GM18907 (cell line): ENCODE data around the gene PIGL.
A peak's percentile ranks its signal among the peaks of the same experiment; 100 is the strongest.
"Not testable (repeated sequence)": the region's sequence is repeated elsewhere in the genome, so short reads cannot be mapped to it uniquely, and the experiment has no call there.

Experiments used
- ATAC-seq: cut with Tn5 transposase; IDR thresholded peaks from one replicate; pipeline ENCODE4 v1.9.1; 2021; ENCODE audit warnings: mild to moderate bottlenecking, moderate library complexity; ENCODE audit not compliant: unreplicated experiment

The PIGL gene

DNA sequence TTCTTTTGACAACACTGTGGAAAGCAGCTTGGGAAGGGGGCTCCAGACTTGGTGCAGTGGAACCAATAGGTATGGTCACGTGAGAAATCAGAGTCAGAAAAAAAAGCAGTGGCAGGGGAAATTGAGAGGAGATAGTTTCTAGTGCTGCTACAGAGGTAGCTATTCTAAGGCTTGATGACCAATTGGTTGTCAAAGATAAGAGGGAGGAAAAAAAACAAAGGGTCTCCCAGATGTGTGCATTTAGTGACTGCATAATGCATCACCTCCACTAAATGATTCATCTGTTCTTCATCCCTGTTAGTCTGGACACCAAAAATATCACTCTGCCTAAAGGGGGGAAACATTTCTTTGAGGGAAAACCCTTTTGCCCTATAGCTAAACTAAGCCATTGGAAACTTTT is 56.5 kb downstream of the PIGL start:
- no peak for ATAC-seq

- ATAC-seq: no peak
Observed at GRCh38 chr17:16273929-16274339, 56.9 kb downstream of the PIGL start.

- ATAC-seq: no peak
Observed at GRCh38 chr17:16275024-16275423, 58.0 kb downstream of the PIGL start.

GRCh38 chr17:16277163-16277562 is 60.2 kb downstream of the PIGL start:
- ATAC-seq: no peak

DNA sequence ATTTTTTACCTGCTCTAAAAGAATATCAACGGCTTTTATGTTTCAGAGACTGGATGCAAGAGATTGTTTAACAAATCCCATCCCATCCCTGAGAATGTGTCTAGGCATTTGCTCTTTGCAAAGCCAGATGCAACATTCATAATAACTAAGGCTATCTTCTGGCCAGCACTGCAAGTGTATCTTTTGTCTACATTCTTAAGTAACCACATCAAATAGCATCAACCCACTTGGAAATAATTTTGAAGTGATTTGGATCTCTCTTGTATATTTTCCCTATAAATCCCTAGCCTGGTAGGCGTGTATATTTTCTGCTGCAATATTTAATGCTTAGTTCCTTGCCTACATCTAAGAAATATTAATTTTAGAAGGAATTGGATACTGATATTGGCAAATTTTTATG is 64.3 kb downstream of the PIGL start:
- no peak for ATAC-seq

- no peak for ATAC-seq
Observed at GRCh38 chr17:16282522-16282921, 65.5 kb downstream of the PIGL start.

DNA sequence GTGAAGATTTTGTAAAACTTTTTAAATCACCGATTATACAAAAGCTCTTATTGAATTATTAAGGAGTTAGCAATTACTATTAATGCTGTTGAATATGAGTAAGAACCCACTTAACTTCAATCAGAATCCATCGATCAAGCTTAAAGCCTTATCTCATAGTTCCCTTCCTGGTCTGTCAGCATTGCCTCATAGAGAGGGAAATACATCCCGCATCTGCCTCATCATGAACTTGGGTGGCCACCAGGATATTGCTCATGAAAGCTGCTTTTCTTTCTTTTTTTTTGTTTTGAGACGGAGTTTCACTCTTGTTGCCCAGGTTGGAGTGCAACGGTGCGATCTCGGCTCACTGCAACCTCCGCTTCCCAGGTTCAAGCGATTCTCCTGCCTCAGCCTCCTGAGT is 66.7 kb downstream of the PIGL start:
- ATAC-seq: no peak

- no peak for ATAC-seq
Observed at GRCh38 chr17:16285646-16286008, 68.6 kb downstream of the PIGL start.

DNA sequence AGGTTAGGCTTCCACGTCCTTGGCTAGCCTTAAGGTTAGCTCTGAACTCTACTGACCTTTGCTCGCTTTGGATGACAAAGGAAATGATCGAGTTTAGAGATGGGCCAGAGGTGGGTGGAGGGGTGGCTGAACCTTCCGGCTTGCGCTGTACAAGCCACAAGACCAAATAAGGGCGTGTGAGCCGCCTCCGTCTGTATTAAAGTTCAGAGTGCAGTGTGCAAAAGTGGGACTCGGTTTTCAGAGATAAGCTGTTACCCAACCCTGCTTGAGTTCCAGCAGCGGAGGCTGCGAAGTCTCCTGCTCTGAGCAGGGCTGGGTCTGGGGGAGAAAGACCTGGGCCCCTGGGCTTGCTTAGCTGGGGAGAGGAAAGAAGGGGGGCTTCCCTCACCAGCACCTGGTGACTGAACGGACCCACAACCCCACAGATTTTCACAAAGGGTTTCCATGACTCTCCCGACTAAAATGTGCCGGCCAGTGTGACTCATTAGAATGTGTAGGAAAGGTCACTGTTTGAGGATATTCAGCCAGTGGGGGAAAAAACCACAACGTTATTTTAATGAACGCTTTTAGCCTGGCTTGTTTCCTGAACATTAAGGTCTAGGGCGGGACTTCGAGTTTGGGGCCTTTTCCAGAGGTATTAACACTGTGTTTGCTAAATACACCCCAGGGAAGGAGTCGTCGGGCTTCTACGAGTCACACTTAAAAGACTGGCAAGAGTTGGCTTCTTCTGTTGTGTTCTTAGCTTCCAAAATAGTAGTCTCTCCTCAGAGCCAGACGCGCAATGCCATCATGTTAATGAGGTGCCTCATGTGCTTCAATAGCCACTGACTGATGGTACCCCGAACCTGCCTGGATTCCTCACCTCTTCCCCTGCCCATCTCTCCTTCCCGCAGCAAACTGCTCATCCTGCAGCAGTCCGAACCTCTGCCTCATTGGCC is 69.3 kb downstream of the PIGL start:
- peak; percentile 85 for ATAC-seq

- peak; percentile 50 for ATAC-seq
Observed at GRCh38 chr17:16286947-16287562, 70.0 kb downstream of the PIGL start.

GRCh38 chr17:16287563-16288027 is 70.6 kb downstream of the PIGL start:
- ATAC-seq: peak; percentile 22

DNA sequence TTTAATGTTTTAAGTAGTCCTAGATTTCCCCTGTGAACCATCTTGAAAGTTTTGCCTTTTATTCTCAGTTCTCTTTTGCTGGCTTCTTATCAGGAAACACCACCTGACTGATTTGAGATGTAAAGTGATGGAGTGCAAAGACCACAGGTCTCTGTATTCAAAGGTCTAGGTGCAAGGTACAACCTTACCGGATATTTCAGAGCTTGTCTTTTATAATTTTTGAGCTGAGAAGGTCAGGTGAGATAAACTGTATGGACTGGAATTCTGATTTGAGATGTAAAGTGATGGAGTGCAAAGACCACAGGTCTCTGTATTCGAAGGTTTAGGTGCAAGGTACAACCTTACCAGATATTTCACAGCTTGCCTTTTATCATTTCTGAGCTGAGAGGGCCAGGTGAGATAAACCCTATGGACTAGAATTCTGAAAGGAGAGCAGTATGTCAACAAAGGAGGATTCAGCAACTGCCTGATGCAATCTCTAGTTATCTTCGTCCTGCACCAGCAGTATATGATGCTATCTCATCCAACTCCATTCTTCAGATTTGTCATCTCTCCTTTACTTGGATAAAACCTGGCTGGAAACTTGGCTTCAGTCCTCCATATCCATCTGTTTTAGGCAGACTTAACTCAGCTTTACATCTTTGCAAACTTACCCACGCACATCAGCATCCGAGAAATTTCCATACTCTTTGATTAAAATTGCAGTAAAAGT is 72.0 kb downstream of the PIGL start:
- no peak for ATAC-seq

DNA sequence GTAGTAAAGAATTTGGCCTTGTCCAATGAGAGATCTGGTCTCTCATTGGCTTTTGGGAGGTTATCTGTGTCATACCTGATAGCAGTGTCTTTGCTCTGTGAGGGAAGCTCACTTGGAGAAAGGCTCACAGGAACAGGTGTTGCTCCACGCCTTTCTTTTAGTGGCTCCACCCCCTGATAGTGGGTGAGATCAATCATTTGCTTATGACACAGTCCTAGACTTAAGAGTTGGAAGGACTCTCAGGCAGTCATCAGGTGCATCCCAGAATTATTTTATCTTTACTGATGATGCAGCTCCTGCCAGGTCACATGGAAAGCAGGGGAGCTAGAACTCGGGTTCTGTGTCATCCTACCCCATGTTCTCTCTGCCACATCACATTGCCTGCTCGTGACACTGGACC is 76.9 kb downstream of the PIGL start:
- no peak for ATAC-seq

DNA sequence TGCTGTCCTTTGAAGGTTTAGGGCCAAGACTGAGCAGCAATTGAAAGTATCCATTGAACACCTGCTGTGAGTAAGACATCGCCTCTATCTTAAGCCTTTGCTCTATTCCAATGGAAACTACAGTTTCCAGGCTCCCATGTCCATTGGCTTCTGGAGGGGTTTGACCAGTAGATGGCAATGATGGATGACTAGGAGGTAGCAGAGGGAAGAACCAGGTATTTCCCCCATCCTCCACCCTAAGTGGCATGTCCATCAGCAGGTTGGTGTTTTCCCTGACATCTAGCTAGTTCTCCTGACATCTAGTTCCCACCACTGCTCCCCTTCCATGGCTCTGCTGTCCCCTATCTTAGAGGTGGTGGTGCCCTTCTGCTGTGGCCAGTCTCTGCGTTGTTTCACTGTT is 77.5 kb downstream of the PIGL start:
- ATAC-seq: no peak

DNA sequence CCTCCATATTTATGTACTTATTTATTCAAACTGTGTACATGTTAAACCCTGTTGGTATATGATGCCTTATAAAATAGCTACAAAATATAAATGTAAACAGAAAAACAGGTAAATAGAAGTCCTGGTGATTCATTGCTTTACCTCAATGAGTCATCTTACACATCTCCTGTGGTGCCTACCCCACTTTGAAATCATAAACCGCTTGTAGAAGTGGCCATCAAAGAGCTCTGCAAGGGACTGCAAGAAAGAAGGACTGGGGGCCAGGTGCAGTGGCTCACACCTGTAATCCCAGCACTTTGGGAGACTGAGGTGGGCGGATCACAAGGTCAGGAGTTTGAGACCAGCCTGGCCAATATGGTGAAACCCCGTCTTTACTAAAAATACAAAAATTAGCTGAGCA is 79.1 kb downstream of the PIGL start:
- ATAC-seq: not testable (repeated sequence)

DNA sequence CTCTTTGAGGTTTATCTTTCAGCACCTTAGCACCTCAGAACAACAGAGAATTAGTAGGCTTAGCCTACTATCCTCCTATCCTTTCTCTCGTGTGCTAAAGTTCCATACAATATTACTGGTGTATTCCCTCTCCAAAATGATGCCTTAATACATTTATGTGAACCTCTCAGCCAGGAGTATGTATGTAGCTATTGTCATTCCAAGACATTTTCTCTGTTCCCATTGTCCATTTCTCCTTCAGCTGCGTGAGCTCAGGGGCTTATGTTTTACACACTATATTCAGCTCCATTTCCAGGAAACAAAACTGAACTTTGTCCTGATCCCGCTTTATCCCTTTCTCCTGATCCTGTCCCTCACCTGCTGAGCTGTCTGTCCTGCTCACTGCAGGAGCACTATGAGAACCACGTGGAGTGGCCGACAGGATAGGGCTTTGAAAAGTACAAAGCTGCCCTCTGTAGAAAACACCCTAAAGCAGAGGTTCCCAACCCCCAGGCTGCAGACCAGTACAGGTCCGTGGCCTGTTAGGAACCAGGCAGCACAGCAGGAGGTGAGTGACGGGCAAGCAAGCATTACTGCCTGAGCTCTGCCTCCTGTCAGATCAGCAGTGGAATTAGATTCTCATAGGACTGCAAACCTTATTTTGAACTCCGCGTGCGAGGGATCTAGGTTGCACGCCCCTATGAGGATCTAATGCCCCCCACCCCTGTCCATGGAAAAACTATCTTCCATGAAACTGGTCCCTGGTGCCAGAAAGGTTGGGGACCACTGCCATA is 80.5 kb downstream of the PIGL start:
- ATAC-seq: no peak

DNA sequence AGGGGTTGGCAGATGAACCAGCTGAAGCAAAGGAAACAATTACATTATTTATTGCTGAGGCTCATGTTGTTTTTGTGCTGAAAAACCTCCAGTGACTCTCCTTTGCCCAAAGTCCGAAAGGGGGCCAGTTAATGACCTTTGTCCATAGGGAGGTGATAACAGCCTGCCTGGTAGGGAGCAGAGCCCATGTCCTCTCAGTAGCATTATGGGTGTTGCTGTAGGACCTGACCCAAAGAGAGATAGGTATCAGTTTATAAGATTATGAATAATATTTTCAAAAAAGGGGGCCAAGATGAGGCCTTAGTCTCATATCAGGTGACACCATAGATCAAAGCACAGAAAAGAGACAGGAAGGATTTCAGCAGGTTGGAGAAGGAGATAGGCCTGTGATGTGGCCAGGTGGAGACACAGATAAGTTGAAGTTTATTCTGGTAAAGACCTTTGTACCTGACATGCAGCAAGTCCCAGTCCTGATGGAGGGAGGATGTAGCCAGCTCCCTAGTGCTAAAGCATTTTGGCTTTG is 81.2 kb downstream of the PIGL start:
- no peak for ATAC-seq

DNA sequence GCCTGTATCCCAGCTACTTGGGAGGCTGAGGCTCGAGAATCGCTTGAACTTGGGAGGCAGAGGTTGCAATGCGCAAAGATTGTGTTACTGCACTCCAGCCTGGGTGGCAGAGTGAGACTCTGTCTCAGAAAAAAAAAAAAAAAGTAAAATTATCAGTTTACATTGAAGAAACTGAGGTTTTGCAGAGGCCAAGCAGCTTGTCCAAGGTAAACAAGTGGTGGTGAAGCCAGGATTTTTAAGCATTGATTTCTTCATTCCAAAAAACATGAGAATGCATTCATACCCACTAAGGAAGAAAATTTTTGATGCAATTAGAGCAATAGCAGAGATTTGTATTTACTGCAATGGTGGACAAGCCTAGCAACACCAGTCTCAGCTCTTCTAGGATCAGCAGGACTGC is 83.5 kb downstream of the PIGL start:
- no peak for ATAC-seq

DNA sequence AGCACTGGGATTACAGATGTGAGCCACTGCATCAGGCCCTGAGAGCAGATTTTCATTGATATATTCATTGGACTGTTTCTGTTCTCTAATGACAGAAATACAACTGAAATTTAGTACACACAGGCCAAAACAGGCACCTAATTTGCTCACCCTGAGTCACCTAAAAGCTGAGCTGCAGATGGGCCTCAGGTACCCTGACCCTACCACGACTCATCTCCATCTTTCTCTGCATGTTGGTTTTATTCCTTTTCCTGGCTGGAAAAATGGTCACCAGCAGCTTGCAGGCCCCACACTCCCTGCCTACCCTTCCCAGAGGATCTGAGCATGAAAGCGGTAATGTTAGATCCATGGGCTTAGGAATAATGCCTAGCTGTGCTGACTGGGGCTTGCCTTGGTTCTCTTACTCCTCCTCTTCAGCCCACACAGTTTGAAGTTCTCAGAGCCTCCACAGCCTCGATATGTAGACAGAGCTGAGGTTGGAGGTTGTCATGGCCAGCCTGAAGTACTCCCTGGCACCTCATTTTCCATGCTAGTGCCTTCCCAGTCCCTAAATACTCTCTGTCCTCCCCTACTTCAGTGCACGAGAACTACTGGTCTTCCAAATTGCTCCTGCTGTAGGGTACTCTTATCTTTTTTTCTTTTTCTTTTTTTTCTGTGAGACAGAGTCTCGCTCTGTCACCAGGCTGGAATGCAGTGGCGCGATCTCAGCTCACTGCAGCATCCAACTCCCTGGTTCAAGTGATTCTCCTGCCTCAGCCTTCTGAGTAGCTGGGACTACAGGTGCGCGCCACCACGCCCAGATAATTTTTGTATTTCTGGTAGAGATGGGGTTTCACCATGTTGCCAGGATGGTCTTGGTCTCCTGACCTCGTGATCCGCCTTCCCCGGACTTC is 85.2 kb downstream of the PIGL start:
- no peak for ATAC-seq

DNA sequence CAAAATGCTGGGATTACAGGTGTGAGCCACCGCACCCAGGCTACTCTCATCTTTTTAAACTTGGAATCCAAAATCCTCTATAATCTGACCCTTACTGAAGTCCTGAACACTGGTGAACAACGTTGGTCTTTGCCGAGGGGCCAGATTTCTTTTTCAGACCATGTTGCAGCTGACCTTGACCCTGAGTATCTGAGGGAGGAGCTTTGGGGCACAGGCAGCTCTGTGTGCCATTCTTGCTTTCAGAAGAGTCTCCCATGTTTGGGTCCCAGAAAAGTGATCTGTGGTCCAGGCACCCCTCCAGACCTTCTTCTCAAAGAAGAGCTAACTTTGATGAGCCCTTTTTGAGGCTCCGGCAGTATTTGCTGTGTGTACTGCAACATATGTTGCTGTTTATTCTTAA is 85.8 kb downstream of the PIGL start:
- ATAC-seq: no peak
